ENCODE data around the gene JAKMIP3. TPM values are rescaled to one million over a fixed set of nuclear protein-coding genes. Genes with fewer than 3 reads are reported as not detected.

JAKMIP3 gene
- polyA plus RNA-seq, 3 donors, result 0.20 TPM; not detected in 2

DNA sequence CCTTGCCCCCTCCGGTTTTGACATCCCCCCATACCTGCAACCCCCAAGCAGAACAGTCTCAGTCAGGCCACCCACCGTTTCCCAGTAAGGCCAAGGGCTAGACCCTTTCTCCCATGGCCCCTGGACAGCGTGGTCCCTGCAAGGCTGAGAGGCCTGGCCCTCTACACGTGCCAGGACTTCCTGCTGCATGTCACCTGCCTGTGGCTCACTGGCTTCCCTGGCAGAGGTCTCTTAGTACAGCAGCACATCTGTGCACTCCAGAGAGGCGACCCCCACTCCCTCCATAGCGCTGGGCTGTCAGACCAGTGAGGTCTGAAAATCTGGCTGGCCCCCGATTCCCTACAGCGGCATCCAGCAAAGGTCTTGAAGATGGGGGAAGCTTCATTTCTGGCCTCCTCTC lies 26.4 kb upstream of the JAKMIP3 start:
- Histone ChIP-seq H3K9ac (ENCODE audit: insufficient read depth, low read length, poor library complexity, severe bottlenecking) (no peak overlapping the region), H3K4me3 (replicated peaks in 1 of 3; ENCODE audit: low read depth in 2 of 3, low read length in 3 of 3) (no peak overlapping the region), H3K27me3 (ENCODE audit: control insufficient read depth in 2 of 2, insufficient read depth in 2 of 2, low read length in 2 of 2) (peaks cover 14 to 46% of the 10 kb centered on the region in 2 donors), H2AFZ (ENCODE audit: insufficient read depth, low read depth, low read length, poor library complexity, severe bottlenecking) (no peak overlapping the region), H3K36me3 (replicated peaks in 1 of 2; ENCODE audit: control insufficient read depth in 1 of 2, insufficient read depth in 2 of 2, low read length in 2 of 2) (no peaks in the 10 kb centered on the region), H3K9me3 (replicated peaks in 1 of 2; ENCODE audit: control insufficient read depth in 1 of 2, insufficient read depth in 1 of 2, low read length in 2 of 2) (peaks cover 0 to 5% of the 10 kb centered on the region in 2 donors), H3K4me2 (replicated peaks; ENCODE audit: extremely low read depth, low read length, poor library complexity, severe bottlenecking) (no peak overlapping the region), H3K27ac (ENCODE audit: low read depth in 1 of 2, low read length in 2 of 2) (no peak overlapping the region), H4K20me1 (ENCODE audit: insufficient read depth, low read length) (no peaks in the 10 kb centered on the region), H3K79me2 (ENCODE audit: insufficient read depth, low read length) (no peaks in the 10 kb centered on the region), H3K4me1 (ENCODE audit: control insufficient read depth in 1 of 2, insufficient read depth in 2 of 2, low read length in 2 of 2) (no peaks in the 10 kb centered on the region)
- no peak for TF ChIP-seq CTCF (IDR thresholded peaks at IDR 0.05)
- peaks cover 59 to 76% (median 69%) of the 10 kb centered on the region in 3 donors for H3K27me3 Mint-ChIP-seq (ENCODE audit: low read depth in 3 of 3)
- intact Hi-C loops (cut with micrococcal nuclease), result no loop called here
- H3K27ac Mint-ChIP-seq, result no peak overlapping the region
- no peaks in the 10 kb centered on the region for H3K4me1 Mint-ChIP-seq
- peaks cover 0 to 10% (median 2%) of the 10 kb centered on the region in 7 donors for H3K9me3 Mint-ChIP-seq
- peaks cover 0 to 2% of the 10 kb centered on the region in 2 donors for H3K36me3 Mint-ChIP-seq
- 68% methylated on average over 5 of the region's 8 CpGs for WGBS (ENCODE audit: insufficient coverage)
- no peak overlapping the region for H3K4me3 Mint-ChIP-seq
- no peak for DNase-seq

DNA sequence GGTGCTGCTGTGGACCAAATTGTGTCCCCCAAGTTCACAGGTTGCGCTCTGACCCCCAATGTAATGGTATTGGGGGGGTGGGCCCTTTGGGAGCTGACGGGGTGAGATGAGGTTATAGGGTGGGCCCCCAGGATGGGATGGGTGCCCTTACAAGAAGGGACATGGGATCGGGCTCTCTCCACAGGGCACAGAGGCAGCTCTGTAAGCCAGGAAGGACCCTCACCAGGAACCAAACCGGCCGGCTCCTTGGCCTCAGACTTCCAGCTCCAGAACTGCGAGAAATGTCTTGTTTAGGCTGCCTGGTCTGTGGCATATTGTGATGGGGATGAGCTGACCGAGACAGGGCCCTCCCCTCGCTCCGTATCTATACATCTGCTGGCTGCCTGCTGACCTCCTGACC lies 25.7 kb upstream of the JAKMIP3 start:
- no peak overlapping the region for H3K9ac ChIP-seq (ENCODE audit: insufficient read depth, low read length, poor library complexity, severe bottlenecking)
- H3K36me3 Mint-ChIP-seq, result peaks cover 0 to 2% of the 10 kb centered on the region in 2 donors
- H3K79me2 ChIP-seq (ENCODE audit: insufficient read depth, low read length), result no peaks in the 10 kb centered on the region
- peaks cover 13 to 42% of the 10 kb centered on the region in 2 donors for H3K27me3 ChIP-seq (ENCODE audit: control insufficient read depth in 2 of 2, insufficient read depth in 2 of 2, low read length in 2 of 2)
- no peaks in the 10 kb centered on the region for H3K36me3 ChIP-seq (replicated peaks in 1 of 2; ENCODE audit: control insufficient read depth in 1 of 2, insufficient read depth in 2 of 2, low read length in 2 of 2)
- no peak overlapping the region for H2AFZ ChIP-seq (ENCODE audit: insufficient read depth, low read depth, low read length, poor library complexity, severe bottlenecking)
- peaks cover 56 to 73% (median 68%) of the 10 kb centered on the region in 3 donors for H3K27me3 Mint-ChIP-seq (ENCODE audit: low read depth in 3 of 3)
- peaks cover 0 to 10% (median 2%) of the 10 kb centered on the region in 7 donors for H3K9me3 Mint-ChIP-seq
- H3K9me3 ChIP-seq (replicated peaks in 1 of 2; ENCODE audit: control insufficient read depth in 1 of 2, insufficient read depth in 1 of 2, low read length in 2 of 2), result peaks cover 0 to 5% of the 10 kb centered on the region in 2 donors
- WGBS (ENCODE audit: insufficient coverage), result 84% methylated on average over 6 of the region's 9 CpGs
- H3K27ac ChIP-seq (ENCODE audit: low read depth in 1 of 2, low read length in 2 of 2), result no peak overlapping the region
- H3K4me2 ChIP-seq (replicated peaks; ENCODE audit: extremely low read depth, low read length, poor library complexity, severe bottlenecking), result no peak overlapping the region
- no peak overlapping the region for H3K27ac Mint-ChIP-seq
- H4K20me1 ChIP-seq (ENCODE audit: insufficient read depth, low read length), result no peaks in the 10 kb centered on the region
- no peaks in the 10 kb centered on the region for H3K4me1 ChIP-seq (ENCODE audit: control insufficient read depth in 1 of 2, insufficient read depth in 2 of 2, low read length in 2 of 2)
- H3K4me3 Mint-ChIP-seq, result no peak overlapping the region
- H3K4me3 ChIP-seq (replicated peaks in 1 of 3; ENCODE audit: low read depth in 2 of 3, low read length in 3 of 3), result no peak overlapping the region
- intact Hi-C loops (cut with micrococcal nuclease), result no loop called here
- no peaks in the 10 kb centered on the region for H3K4me1 Mint-ChIP-seq
- no peak for DNase-seq
- no peak for TF ChIP-seq CTCF (IDR thresholded peaks at IDR 0.05)
